Rectal smooth muscle tissue (tissue), 1 donor: ENCODE measurements around the gene EFCAB9.

Experiments
- H3K27ac ChIP-seq: one replicate; pipeline ENCODE4 v1.7.0; 2013; ENCODE audit warnings: low read depth, low read length, inconsistent platforms
- H3K27me3 ChIP-seq: one replicate; pipeline ENCODE4 v1.7.0; 2013; ENCODE audit warnings: low read length; ENCODE audit not compliant: control insufficient read depth, insufficient read depth
- H3K36me3 ChIP-seq: one replicate; pipeline ENCODE4 v1.7.0; 2013; ENCODE audit warnings: low read length; ENCODE audit not compliant: control insufficient read depth, insufficient read depth
- H3K4me1 ChIP-seq: one replicate; pipeline ENCODE4 v1.7.0; 2013; ENCODE audit warnings: low read length; ENCODE audit not compliant: control insufficient read depth, insufficient read depth
- H3K4me3 ChIP-seq: one replicate; pipeline ENCODE4 v1.7.0; 2013; ENCODE audit warnings: low read length
- H3K9ac ChIP-seq: one replicate; pipeline ENCODE4 v1.7.0; 2013; ENCODE audit warnings: low read length

EFCAB9 gene

GRCh38 chr5:172169216-172169615 is 24.8 kb upstream of the EFCAB9 start:
- H3K4me3 ChIP-seq = no peak overlapping the region
- no peaks in the 10 kb centered on the region for H3K36me3 ChIP-seq
- no peaks in the 10 kb centered on the region for H3K27me3 ChIP-seq
- no peak overlapping the region for H3K27ac ChIP-seq
- H3K9ac ChIP-seq = no peak overlapping the region
- H3K4me1 ChIP-seq = peaks cover 10% of the 10 kb centered on the region

GRCh38 chr5:172170251-172170701 is 23.7 kb upstream of the EFCAB9 start:
- no peak overlapping the region for H3K27ac ChIP-seq
- H3K4me1 ChIP-seq = peaks cover 10% of the 10 kb centered on the region

GRCh38 chr5:172171118-172171517 is 22.9 kb upstream of the EFCAB9 start:
- H3K27me3 ChIP-seq = no peaks in the 10 kb centered on the region
- H3K27ac ChIP-seq = no peak overlapping the region
- H3K4me3 ChIP-seq = no peak overlapping the region
- no peaks in the 10 kb centered on the region for H3K36me3 ChIP-seq
- peaks cover 10% of the 10 kb centered on the region for H3K4me1 ChIP-seq
- H3K9ac ChIP-seq = no peak overlapping the region

More at GRCh38 chr5:172170251-172170701, 23.7 kb upstream of the EFCAB9 start:
- Histone ChIP-seq H3K9ac (no peak overlapping the region), H3K36me3 (no peaks in the 10 kb centered on the region), H3K4me3 (no peak overlapping the region), H3K27me3 (no peaks in the 10 kb centered on the region)

- no peak overlapping the region for H3K9ac ChIP-seq
- H3K36me3 ChIP-seq = no peaks in the 10 kb centered on the region
- H3K4me3 ChIP-seq = no peak overlapping the region
- no peaks in the 10 kb centered on the region for H3K27me3 ChIP-seq
- peaks cover 7% of the 10 kb centered on the region for H3K4me1 ChIP-seq
- H3K27ac ChIP-seq = no peak overlapping the region
These were observed 20.9 kb upstream of the EFCAB9 start for GRCh38 chr5:172172912-172173563.

GRCh38 chr5:172173564-172174153 is 20.3 kb upstream of the EFCAB9 start:
- no peak overlapping the region for H3K9ac ChIP-seq
- H3K27me3 ChIP-seq = no peaks in the 10 kb centered on the region
- H3K4me3 ChIP-seq = no peak overlapping the region
- H3K4me1 ChIP-seq = peaks cover 2% of the 10 kb centered on the region
- H3K36me3 ChIP-seq = no peaks in the 10 kb centered on the region
- H3K27ac ChIP-seq = no peak overlapping the region

- no peak overlapping the region for H3K27ac ChIP-seq
- H3K27me3 ChIP-seq = no peaks in the 10 kb centered on the region
- H3K4me3 ChIP-seq = peak overlapping the region; percentile 51
- H3K4me1 ChIP-seq = no peaks in the 10 kb centered on the region
- no peaks in the 10 kb centered on the region for H3K36me3 ChIP-seq
- H3K9ac ChIP-seq = no peak overlapping the region
These were observed 18.7 kb upstream of the EFCAB9 start for GRCh38 chr5:172175263-172175719.

- no peaks in the 10 kb centered on the region for H3K27me3 ChIP-seq
- H3K4me3 ChIP-seq = no peak overlapping the region
- no peak overlapping the region for H3K27ac ChIP-seq
- H3K36me3 ChIP-seq = no peaks in the 10 kb centered on the region
- H3K4me1 ChIP-seq = no peaks in the 10 kb centered on the region
- no peak overlapping the region for H3K9ac ChIP-seq
These were observed 16.8 kb upstream of the EFCAB9 start for GRCh38 chr5:172177176-172177575.

GRCh38 chr5:172178301-172178987 is 15.5 kb upstream of the EFCAB9 start:
- H3K4me3 ChIP-seq = peak overlapping the region; percentile 25
- H3K27ac ChIP-seq = no peak overlapping the region
- no peak overlapping the region for H3K9ac ChIP-seq
- no peaks in the 10 kb centered on the region for H3K36me3 ChIP-seq
- no peaks in the 10 kb centered on the region for H3K4me1 ChIP-seq
- no peaks in the 10 kb centered on the region for H3K27me3 ChIP-seq

GRCh38 chr5:172178991-172179989 is 14.7 kb upstream of the EFCAB9 start:
- no peaks in the 10 kb centered on the region for H3K36me3 ChIP-seq
- H3K4me1 ChIP-seq = no peaks in the 10 kb centered on the region
- no peaks in the 10 kb centered on the region for H3K27me3 ChIP-seq
- no peak overlapping the region for H3K27ac ChIP-seq
- H3K9ac ChIP-seq = no peak overlapping the region
- peak overlapping the region; percentile 25 for H3K4me3 ChIP-seq

- Histone ChIP-seq H3K4me1 (no peaks in the 10 kb centered on the region), H3K9ac (no peak overlapping the region), H3K27me3 (no peaks in the 10 kb centered on the region), H3K4me3 (no peak overlapping the region), H3K36me3 (no peaks in the 10 kb centered on the region), H3K27ac (no peak overlapping the region)
These were observed 13.0 kb upstream of the EFCAB9 start for GRCh38 chr5:172180936-172181335.

GRCh38 chr5:172182291-172182690 is 11.7 kb upstream of the EFCAB9 start:
- Histone ChIP-seq H3K4me1 (peaks cover 2% of the 10 kb centered on the region), H3K9ac (no peak overlapping the region), H3K27me3 (no peaks in the 10 kb centered on the region), H3K36me3 (no peaks in the 10 kb centered on the region), H3K4me3 (no peak overlapping the region), H3K27ac (no peak overlapping the region)

GRCh38 chr5:172183881-172184280 is 10.1 kb upstream of the EFCAB9 start:
- Histone ChIP-seq H3K36me3 (no peaks in the 10 kb centered on the region), H3K9ac (no peak overlapping the region), H3K27ac (no peak overlapping the region), H3K4me3 (no peak overlapping the region), H3K27me3 (no peaks in the 10 kb centered on the region), H3K4me1 (peaks cover 3% of the 10 kb centered on the region)
